ENCODE data around the gene LMO7. TPM values are rescaled to one million over a fixed set of nuclear protein-coding genes. Genes with fewer than 3 reads are reported as not detected.

Gene LMO7
- total RNA-seq, 4 donors from 2014 or later: 7.3 to 11.9 (median 8.9) TPM

DNA sequence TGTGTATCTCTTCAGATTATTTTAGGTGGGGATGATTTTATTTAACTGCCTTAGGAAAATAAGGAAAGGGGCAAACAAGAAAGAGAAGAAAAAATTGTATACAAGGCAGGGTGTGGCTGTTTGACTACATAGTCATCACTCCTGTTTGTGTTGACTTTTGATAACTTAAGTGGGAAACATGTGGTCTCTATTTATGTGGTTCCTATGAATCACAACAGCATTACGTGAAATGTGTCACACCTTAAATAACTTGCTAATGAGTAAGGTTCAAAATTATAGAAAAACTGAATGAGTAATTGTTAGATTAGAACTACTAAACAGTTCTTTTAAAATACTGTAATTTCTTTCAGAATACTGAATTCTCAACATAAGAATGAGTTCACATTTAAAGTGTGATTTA is 69.3 kb downstream of the LMO7 start:
- TF ChIP-seq, protein P1, sequence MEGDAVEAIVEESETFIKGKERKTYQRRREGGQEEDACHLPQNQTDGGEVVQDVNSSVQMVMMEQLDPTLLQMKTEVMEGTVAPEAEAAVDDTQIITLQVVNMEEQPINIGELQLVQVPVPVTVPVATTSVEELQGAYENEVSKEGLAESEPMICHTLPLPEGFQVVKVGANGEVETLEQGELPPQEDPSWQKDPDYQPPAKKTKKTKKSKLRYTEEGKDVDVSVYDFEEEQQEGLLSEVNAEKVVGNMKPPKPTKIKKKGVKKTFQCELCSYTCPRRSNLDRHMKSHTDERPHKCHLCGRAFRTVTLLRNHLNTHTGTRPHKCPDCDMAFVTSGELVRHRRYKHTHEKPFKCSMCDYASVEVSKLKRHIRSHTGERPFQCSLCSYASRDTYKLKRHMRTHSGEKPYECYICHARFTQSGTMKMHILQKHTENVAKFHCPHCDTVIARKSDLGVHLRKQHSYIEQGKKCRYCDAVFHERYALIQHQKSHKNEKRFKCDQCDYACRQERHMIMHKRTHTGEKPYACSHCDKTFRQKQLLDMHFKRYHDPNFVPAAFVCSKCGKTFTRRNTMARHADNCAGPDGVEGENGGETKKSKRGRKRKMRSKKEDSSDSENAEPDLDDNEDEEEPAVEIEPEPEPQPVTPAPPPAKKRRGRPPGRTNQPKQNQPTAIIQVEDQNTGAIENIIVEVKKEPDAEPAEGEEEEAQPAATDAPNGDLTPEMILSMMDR (IDR thresholded peaks at IDR 0.05; ENCODE audit: low read depth): no peak

DNA sequence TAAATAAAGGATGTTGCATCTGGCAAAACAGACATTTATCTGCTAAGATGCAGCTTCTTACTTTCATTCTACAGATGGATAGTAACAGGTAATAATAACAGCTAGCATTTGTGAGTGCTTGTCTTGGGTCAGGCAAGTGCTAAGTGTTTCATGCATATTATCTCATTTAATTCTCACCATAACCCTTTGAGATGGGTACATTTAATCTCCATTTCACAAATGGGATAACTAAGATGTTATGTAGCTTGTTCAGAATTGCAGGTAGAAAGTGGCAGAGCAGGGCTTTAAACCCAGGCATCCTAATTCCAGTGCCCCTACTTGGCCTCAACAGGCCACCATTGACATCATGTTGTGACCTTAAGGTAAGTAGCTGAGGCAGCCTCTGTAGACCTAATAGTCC is 69.8 kb downstream of the LMO7 start:
- TF ChIP-seq, protein P1 (IDR thresholded peaks at IDR 0.05; ENCODE audit: low read depth): no peak

DNA sequence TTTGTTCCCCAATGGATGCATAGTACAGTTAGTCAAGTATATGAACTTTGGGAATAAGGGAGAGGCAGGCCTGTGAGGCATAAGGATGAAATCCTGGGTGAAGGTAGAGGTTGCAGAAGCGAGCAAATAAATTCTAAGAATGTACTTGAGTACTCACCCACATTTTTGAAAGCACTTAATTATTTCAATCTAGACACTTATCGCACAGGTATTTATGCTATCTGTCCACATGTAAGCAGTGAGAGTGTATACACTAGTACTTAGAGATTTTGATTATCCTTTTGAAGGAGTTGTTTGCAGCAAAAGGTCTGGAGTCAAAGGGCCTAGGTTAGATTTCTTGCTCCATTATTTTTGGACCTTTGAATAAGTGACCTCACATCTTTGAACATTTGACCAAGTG is 77.7 kb downstream of the LMO7 start:
- TF ChIP-seq, protein P1 (IDR thresholded peaks at IDR 0.05; ENCODE audit: low read depth): no peak

DNA sequence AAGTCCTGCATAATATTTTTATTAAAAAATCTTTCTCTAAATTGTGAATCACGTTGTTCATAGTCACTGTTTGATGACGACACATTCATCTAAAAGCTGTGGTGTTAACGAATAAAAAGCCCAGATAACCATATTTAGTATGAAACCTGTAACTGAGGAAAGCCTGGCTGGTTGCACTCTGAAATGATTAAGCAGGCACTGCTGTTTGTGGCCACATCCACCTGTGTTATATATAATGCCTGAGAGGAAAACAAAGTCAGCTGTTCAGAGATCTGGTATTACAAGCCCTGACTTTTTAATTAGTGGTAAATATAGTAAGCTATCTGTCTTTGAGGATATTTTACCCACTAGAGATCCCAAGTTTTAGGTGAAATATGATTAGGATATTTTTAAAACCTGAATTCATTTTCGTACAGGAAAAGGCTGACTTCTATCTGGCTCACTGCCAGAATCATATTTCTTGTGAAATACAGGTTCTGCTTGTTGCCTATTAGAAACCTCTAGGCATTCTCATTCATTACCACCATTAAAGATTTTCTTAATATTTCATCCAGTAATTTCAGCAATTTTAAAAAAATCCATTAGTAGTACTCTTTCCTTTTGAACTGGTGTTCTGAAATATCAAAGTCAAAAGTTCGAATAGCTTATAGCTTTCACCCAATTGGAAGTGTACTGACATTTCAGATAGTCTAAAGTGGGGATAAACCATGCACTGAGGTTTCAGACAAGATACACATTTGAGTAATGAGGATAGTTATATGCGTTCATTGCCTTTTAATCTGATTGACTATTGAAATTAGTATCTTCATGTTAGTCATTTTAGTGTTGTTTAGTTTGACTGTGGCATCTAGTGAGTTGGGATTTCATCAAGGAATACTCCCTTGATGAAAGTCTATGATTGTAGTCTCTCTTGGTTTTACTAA is 79.7 kb downstream of the LMO7 start:
- TF ChIP-seq, protein P1 (IDR thresholded peaks at IDR 0.05; ENCODE audit: low read depth): no peak

DNA sequence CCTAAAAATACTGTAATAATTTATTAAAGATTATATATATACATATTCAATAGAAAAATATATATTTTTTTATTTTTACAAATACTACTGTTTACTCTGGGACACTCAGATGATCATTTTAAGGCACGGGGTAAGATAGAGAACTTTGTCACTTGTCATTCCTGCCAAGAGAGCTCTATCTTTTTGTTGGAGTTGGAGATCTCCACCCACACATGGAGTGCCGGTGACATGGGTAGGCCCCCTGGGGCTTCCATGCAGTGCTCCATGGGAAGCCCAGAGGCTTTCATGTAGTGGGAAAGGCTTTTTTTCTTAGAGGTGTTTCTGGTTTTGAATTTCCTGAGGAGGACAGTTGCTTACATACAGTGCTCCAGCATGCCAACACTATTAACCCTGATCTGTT is 81.4 kb downstream of the LMO7 start:
- TF ChIP-seq, protein P1 (IDR thresholded peaks at IDR 0.05; ENCODE audit: low read depth): no peak

DNA sequence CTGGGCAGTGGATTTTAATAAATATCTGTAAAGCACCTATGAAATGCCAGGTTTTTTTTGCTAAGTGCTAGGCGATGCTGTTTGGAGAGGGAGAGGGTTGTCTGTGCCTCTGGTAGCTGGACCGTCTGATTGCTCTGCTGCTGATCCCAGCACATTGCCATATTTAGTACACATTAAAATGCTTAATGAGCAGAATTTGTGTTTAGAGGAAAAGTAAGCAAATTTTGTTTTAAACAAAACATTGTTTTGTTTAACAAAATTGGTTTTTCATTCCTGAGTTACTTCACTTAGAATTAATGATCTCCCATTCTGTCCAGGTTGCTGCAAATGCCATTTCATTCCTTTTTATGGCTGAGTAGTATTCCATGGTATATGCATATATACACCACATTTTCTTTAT is 85.2 kb downstream of the LMO7 start:
- TF ChIP-seq, protein P1 (IDR thresholded peaks at IDR 0.05; ENCODE audit: low read depth): no peak

DNA sequence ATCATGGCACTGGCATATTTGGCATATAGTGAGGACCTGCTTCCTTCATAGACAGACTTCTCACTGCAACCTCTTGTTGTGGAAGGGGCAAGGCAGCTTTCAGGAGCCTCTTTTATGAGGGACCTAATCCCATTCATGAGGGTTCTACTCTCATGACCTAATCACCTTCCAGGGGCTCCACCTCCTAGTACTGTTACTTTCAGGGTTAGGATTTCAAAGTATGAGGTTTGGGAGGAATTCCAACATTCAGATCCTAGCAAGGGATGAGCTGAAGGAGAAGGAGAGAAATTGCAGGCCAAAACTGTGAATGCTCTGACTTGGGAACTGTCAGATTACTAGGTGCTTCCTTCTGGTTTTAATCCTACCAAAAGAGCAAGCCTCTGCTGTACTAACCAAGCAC is 87.8 kb downstream of the LMO7 start:
- TF ChIP-seq, protein P1 (IDR thresholded peaks at IDR 0.05; ENCODE audit: low read depth): no peak
